ENCODE results near the gene SEC24D. TPM values are rescaled to one million over a fixed set of nuclear protein-coding genes. Genes with fewer than 3 reads are reported as not detected.

SEC24D gene
- total RNA-seq, 2 experiments from 2014 or later = 25.2 to 26.4 TPM

GRCh38 chr4:118821590-118822293 is 14.2 kb downstream of the SEC24D start:
- H3K27ac Mint-ChIP-seq = no peak overlapping the region
- intact Hi-C loops (cut with micrococcal nuclease) = no loop called here
- CTCF ChIA-PET = interaction anchor here (1.0 to 2.6 kb wide), 2 partner anchors 17 to 43 kb away, joined by 6 to 9 read pairs; no protein-coding TSS in a partner anchor
- no peak for TF ChIP-seq CTCF (IDR thresholded peaks at IDR 0.05)
- H3K27me3 Mint-ChIP-seq = no peaks in the 10 kb centered on the region
- H3K4me1 Mint-ChIP-seq (ENCODE audit: low read depth) = peaks cover 11% of the 10 kb centered on the region
- no peaks in the 10 kb centered on the region for H3K9me3 Mint-ChIP-seq
- H3K4me3 Mint-ChIP-seq = no peak overlapping the region
- POLR2A ChIA-PET = no interaction called here
- peaks cover 27% of the 10 kb centered on the region for H3K36me3 Mint-ChIP-seq (ENCODE audit: low read depth)
- DNase-seq (no peak), ATAC-seq (no peak)

GRCh38 chr4:118817178-118817930 is 18.6 kb downstream of the SEC24D start:
- ATAC-seq (no peak), DNase-seq (no peak)
- peaks cover 5% of the 10 kb centered on the region for H3K4me1 Mint-ChIP-seq (ENCODE audit: low read depth)
- no peak overlapping the region for H3K27ac Mint-ChIP-seq
- H3K9me3 Mint-ChIP-seq = no peaks in the 10 kb centered on the region
- no peak for TF ChIP-seq CTCF (IDR thresholded peaks at IDR 0.05)
- H3K4me3 Mint-ChIP-seq = no peak overlapping the region
- intact Hi-C loops (cut with micrococcal nuclease) = no loop called here
- CTCF ChIA-PET = interaction anchor here (1.2 kb wide), 1 partner anchor 10 kb away, joined by 3 read pairs; no protein-coding TSS in a partner anchor
- H3K36me3 Mint-ChIP-seq (ENCODE audit: low read depth) = peaks cover 33% of the 10 kb centered on the region
- POLR2A ChIA-PET = no interaction called here
- no peaks in the 10 kb centered on the region for H3K27me3 Mint-ChIP-seq

GRCh38 chr4:118816538-118817177 is 19.3 kb downstream of the SEC24D start:
- Mint-ChIP-seq H3K27me3 (no peaks in the 10 kb centered on the region), H3K4me3 (no peak overlapping the region), H3K4me1 (ENCODE audit: low read depth) (peaks cover 5% of the 10 kb centered on the region), H3K27ac (no peak overlapping the region), H3K36me3 (ENCODE audit: low read depth) (peaks cover 29% of the 10 kb centered on the region), H3K9me3 (no peaks in the 10 kb centered on the region)
- CTCF ChIA-PET = interaction anchor here (1.2 kb wide), 1 partner anchor 9 kb away, joined by 3 read pairs; no protein-coding TSS in a partner anchor
- DNase-seq = peak; percentile 7
- intact Hi-C loops (cut with micrococcal nuclease) = no loop called here
- ATAC-seq = peak; percentile 30
- no peak for TF ChIP-seq CTCF (IDR thresholded peaks at IDR 0.05)
- POLR2A ChIA-PET = no interaction called here

GRCh38 chr4:118814891-118815290 is 21.0 kb downstream of the SEC24D start:
- no peak for TF ChIP-seq CTCF (IDR thresholded peaks at IDR 0.05)

More at GRCh38 chr4:118814891-118815290, 21.0 kb downstream of the SEC24D start:
- H3K27ac Mint-ChIP-seq = no peak overlapping the region
- peaks cover 32% of the 10 kb centered on the region for H3K36me3 Mint-ChIP-seq (ENCODE audit: low read depth)
- ChIA-PET CTCF (no interaction called here), POLR2A (no interaction called here)
- ATAC-seq (no peak), DNase-seq (no peak)
- no peak overlapping the region for H3K4me3 Mint-ChIP-seq
- H3K9me3 Mint-ChIP-seq = no peaks in the 10 kb centered on the region
- intact Hi-C loops (cut with micrococcal nuclease) = no loop called here
- peaks cover 5% of the 10 kb centered on the region for H3K4me1 Mint-ChIP-seq (ENCODE audit: low read depth)
- H3K27me3 Mint-ChIP-seq = no peaks in the 10 kb centered on the region
